OCI-LY7 (cell line): ENCODE measurements around the gene DNAJC7. TPM values are rescaled to one million over a fixed set of nuclear protein-coding genes. Genes with fewer than 3 reads are reported as not detected.

Experiments used
- BruUV-seq: library from RNA; stranded (reverse); fragments of 400-500 nt; replicated peaks from 2 replicates; lab custom pipeline; 2021; lab: Mats Ljungman, UMichigan
- CTCF ChIA-PET: fragments of 300-600 bp; sonication (Branson Sonifier 250); formaldehyde crosslinking; loops from one replicate; lab custom pipeline; 2022; ENCODE audit warnings: antibody characterized with exemption; ENCODE audit not compliant: unreplicated experiment; lab: Charles Lee
- POLR2A ChIA-PET: fragments of 300-600 bp; sonication (Branson Sonifier 250); formaldehyde crosslinking; loops from one replicate; lab custom pipeline; 2022; ENCODE audit warnings: antibody characterized with exemption; lab: Charles Lee
- DNase-seq: peaks from one replicate; pipeline ENCODE4 v3.0.0-alpha.2; 2015; ENCODE audit warnings: low spot score
- H2AFZ ChIP-seq: fragments of 200-600 bp; sonication (generic), shearing (Covaris generic); 2 replicates; pipeline ENCODE4 v1.6.1; 2014; ENCODE audit warnings: mild to moderate bottlenecking, antibody characterized with exemption, low read length, moderate library complexity
- H3K27ac ChIP-seq: fragments of 200-600 bp; sonication (generic); 2 replicates; pipeline ENCODE4 v1.5.1; 2014; ENCODE audit warnings: mixed run types, low read depth, mild to moderate bottlenecking, moderate library complexity, low read length, inconsistent platforms; ENCODE audit not compliant: poor library complexity, severe bottlenecking
- H3K36me3 ChIP-seq: fragments of 200-600 bp; sonication (generic); 2 replicates; pipeline ENCODE4 v1.6.1; 2014; ENCODE audit warnings: mild to moderate bottlenecking, antibody characterized with exemption, low read length, moderate library complexity, mixed read lengths; ENCODE audit not compliant: insufficient read depth
- H3K4me1 ChIP-seq: fragments of 200-600 bp; sonication (generic); 2 replicates; pipeline ENCODE4 v1.5.1; 2014; ENCODE audit warnings: mild to moderate bottlenecking, low read length; ENCODE audit not compliant: insufficient read depth, poor library complexity, severe bottlenecking
- H3K4me2 ChIP-seq: fragments of 200-600 bp; sonication (generic); 2 replicates; pipeline ENCODE4 v1.6.1; 2014; ENCODE audit warnings: mild to moderate bottlenecking, low read length
- H3K4me3 ChIP-seq: fragments of 200-600 bp; sonication (generic); 2 replicates; pipeline ENCODE4 v1.5.1; 2014; ENCODE audit warnings: mild to moderate bottlenecking, low read depth, low read length; ENCODE audit not compliant: poor library complexity, severe bottlenecking
- H3K79me2 ChIP-seq: fragments of 200-600 bp; sonication (generic); 2 replicates; pipeline ENCODE4 v1.6.1; 2016; ENCODE audit warnings: low read depth, mild to moderate bottlenecking, low read length, moderate library complexity, mixed read lengths; ENCODE audit not compliant: insufficient read depth
- H3K9me2 ChIP-seq: fragments of 200-600 bp; sonication (generic); 2 replicates; pipeline ENCODE4 v1.6.1; 2016; ENCODE audit warnings: mild to moderate bottlenecking, low read length, mixed read lengths; ENCODE audit not compliant: insufficient read depth
- H3K9me3 ChIP-seq: fragments of 200-600 bp; sonication (generic); 2 replicates; pipeline ENCODE4 v1.6.1; 2014; ENCODE audit warnings: mild to moderate bottlenecking, mixed run types, low read length, mixed read lengths
- H4K20me1 ChIP-seq: fragments of 200-600 bp; sonication (generic); 2 replicates; pipeline ENCODE4 v1.6.1; 2014; ENCODE audit warnings: mild to moderate bottlenecking, antibody characterized with exemption, low read length, moderate library complexity, mixed read lengths; ENCODE audit not compliant: insufficient read depth
- CTCF ChIP-seq: fragments of 200-600 bp; sonication (generic); conservative IDR thresholded peaks from 2 replicates; pipeline ENCODE4 v1.5.1; 2014; ENCODE audit warnings: mild to moderate bottlenecking, antibody characterized with exemption, low read length, moderate library complexity, mixed read lengths
- EZH2phosphoT487 ChIP-seq: fragments of 200-600 bp; sonication (generic); IDR thresholded peaks from 2 replicates; pipeline ENCODE4 v1.6.1; 2018; ENCODE audit warnings: low read depth, borderline replicate concordance, mild to moderate bottlenecking, mixed run types, antibody characterized with exemption, low read length, moderate library complexity, mixed read lengths
- intact Hi-C: fragments of 100-400 bp; cut with micrococcal nuclease; formaldehyde crosslinking; loops from one replicate; pipeline ENCODE4 v1.10.0; 2022; ENCODE audit not compliant: unreplicated experiment
- total RNA-seq, 2 experiments: library from RNA; depleted of rRNA in 1 of 2; stranded (reverse); fragments of >200 nt in 1 of 2; shearing (Covaris generic) in 1 of 2; gene quantifications; 2 replicates each; pipeline ENCODE4 v1.2.3, GENCODE V29; 2014 to 2022

DNAJC7 gene
- total RNA-seq, 2 experiments from 2014 or later: 76.4 to 124 TPM

- no TSS peak for BruUV-seq
- intact Hi-C loops: no loop called here
- POLR2A ChIA-PET: no interaction called here
- Histone ChIP-seq H3K9me2 (no peaks in the 10 kb centered on the region), H3K4me2 (no peak overlapping the region), H4K20me1 (no peaks in the 10 kb centered on the region), H3K79me2 (no peaks in the 10 kb centered on the region), H2AFZ (peak overlapping the region; percentile 48; the same call in 1 of the 2 replicates), H3K9me3 (0 out of 2 replicates have a peak, but pooled peaks cover 8% of the 10 kb centered on the region), H3K4me1 (peaks cover 17% of the 10 kb centered on the region), H3K4me3 (no peak overlapping the region), H3K27ac (no peak overlapping the region), H3K36me3 (no peaks in the 10 kb centered on the region)
- DNase-seq: no peak
- TF ChIP-seq CTCF: no peak
- no peak for TF ChIP-seq EZH2phosphoT487
- CTCF ChIA-PET: no interaction called here
Measured at GRCh38 chr17:42060231-42060630, 43.0 kb upstream of the DNAJC7 start.

GRCh38 chr17:42059815-42060214 is 42.6 kb upstream of the DNAJC7 start:
- CTCF ChIA-PET: no interaction called here
- POLR2A ChIA-PET: no interaction called here
- Histone ChIP-seq H3K9me3 (0 out of 2 replicates have a peak, but pooled peaks cover 8% of the 10 kb centered on the region), H3K4me3 (no peak overlapping the region), H2AFZ (peak overlapping the region; percentile 48; the same call in 1 of the 2 replicates), H3K27ac (no peak overlapping the region), H3K36me3 (no peaks in the 10 kb centered on the region), H3K9me2 (no peaks in the 10 kb centered on the region), H3K4me1 (peaks cover 17% of the 10 kb centered on the region), H3K4me2 (no peak overlapping the region), H4K20me1 (no peaks in the 10 kb centered on the region), H3K79me2 (no peaks in the 10 kb centered on the region)
- BruUV-seq: no TSS peak
- DNase-seq: no peak
- no peak for TF ChIP-seq CTCF
- TF ChIP-seq EZH2phosphoT487: no peak
- intact Hi-C loops: no loop called here

GRCh38 chr17:42058063-42058462 is 40.8 kb upstream of the DNAJC7 start:
- CTCF ChIA-PET: no interaction called here

More at GRCh38 chr17:42058063-42058462, 40.8 kb upstream of the DNAJC7 start:
- peaks cover 6% of the 10 kb centered on the region for H3K4me1 ChIP-seq
- 0 out of 2 replicates have a peak, but pooled peaks cover 8% of the 10 kb centered on the region for H3K9me3 ChIP-seq
- H3K9me2 ChIP-seq: no peaks in the 10 kb centered on the region
- TF ChIP-seq CTCF: no peak
- H4K20me1 ChIP-seq: no peaks in the 10 kb centered on the region
- no peak overlapping the region for H3K4me2 ChIP-seq
- no peaks in the 10 kb centered on the region for H3K79me2 ChIP-seq
- BruUV-seq: no TSS peak
- POLR2A ChIA-PET: no interaction called here
- H2AFZ ChIP-seq: no peak overlapping the region
- H3K27ac ChIP-seq: no peak overlapping the region
- DNase-seq: no peak
- no peak overlapping the region for H3K4me3 ChIP-seq
- no peaks in the 10 kb centered on the region for H3K36me3 ChIP-seq
- intact Hi-C loops: no loop called here
